ENCODE data around the gene CCDC197.

- TF ChIP-seq CTCF (IDR thresholded peaks at IDR 0.05; ENCODE audit: low read depth, low read length, missing input control): no peak
- TF ChIP-seq MAX (IDR thresholded peaks at IDR 0.05): no peak
- TF ChIP-seq, protein P1, sequence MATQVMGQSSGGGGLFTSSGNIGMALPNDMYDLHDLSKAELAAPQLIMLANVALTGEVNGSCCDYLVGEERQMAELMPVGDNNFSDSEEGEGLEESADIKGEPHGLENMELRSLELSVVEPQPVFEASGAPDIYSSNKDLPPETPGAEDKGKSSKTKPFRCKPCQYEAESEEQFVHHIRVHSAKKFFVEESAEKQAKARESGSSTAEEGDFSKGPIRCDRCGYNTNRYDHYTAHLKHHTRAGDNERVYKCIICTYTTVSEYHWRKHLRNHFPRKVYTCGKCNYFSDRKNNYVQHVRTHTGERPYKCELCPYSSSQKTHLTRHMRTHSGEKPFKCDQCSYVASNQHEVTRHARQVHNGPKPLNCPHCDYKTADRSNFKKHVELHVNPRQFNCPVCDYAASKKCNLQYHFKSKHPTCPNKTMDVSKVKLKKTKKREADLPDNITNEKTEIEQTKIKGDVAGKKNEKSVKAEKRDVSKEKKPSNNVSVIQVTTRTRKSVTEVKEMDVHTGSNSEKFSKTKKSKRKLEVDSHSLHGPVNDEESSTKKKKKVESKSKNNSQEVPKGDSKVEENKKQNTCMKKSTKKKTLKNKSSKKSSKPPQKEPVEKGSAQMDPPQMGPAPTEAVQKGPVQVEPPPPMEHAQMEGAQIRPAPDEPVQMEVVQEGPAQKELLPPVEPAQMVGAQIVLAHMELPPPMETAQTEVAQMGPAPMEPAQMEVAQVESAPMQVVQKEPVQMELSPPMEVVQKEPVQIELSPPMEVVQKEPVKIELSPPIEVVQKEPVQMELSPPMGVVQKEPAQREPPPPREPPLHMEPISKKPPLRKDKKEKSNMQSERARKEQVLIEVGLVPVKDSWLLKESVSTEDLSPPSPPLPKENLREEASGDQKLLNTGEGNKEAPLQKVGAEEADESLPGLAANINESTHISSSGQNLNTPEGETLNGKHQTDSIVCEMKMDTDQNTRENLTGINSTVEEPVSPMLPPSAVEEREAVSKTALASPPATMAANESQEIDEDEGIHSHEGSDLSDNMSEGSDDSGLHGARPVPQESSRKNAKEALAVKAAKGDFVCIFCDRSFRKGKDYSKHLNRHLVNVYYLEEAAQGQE (IDR thresholded peaks at IDR 0.05): no peak
- TF ChIP-seq SP1 (IDR thresholded peaks at IDR 0.05): no peak
- no peak for TF ChIP-seq YY1 (IDR thresholded peaks at IDR 0.05)
- TF ChIP-seq HNF4A (conservative IDR thresholded peaks at IDR 0.05): no peak
- TF ChIP-seq ZBTB33 (IDR thresholded peaks at IDR 0.05): no peak
- TF ChIP-seq, protein P2, sequence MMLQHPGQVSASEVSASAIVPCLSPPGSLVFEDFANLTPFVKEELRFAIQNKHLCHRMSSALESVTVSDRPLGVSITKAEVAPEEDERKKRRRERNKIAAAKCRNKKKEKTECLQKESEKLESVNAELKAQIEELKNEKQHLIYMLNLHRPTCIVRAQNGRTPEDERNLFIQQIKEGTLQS (IDR thresholded peaks at IDR 0.05): no peak
- TF ChIP-seq JUND (IDR thresholded peaks at IDR 0.05): no peak
- TF ChIP-seq RAD21 (IDR thresholded peaks at IDR 0.05): no peak
- no peak for TF ChIP-seq TAF1 (conservative IDR thresholded peaks at IDR 0.05)
Observed at GRCh38 chr14:93962701-93963601, 34.1 kb upstream of the CCDC197 start.
